HG03175 (cell line): Measurements from ENCODE around the gene CREM.

Experiments used
- ATAC-seq: cut with Tn5 transposase; IDR thresholded peaks from one replicate; pipeline ENCODE4 v1.9.1; 2021; ENCODE audit warnings: mild to moderate bottlenecking, moderate library complexity; ENCODE audit not compliant: unreplicated experiment

The CREM gene

GRCh38 chr10:35262436-35262835, 135.8 kb downstream of the CREM start:
- ATAC-seq, result no peak
